GM21526 (cell line): ENCODE results near the gene MTRF1.

Experiments used
- ATAC-seq: cut with Tn5 transposase; IDR thresholded peaks from one replicate; pipeline ENCODE4 v1.9.1; 2021; ENCODE audit warnings: moderate library complexity; ENCODE audit not compliant: unreplicated experiment, low FRiP score

MTRF1 gene, protein sequence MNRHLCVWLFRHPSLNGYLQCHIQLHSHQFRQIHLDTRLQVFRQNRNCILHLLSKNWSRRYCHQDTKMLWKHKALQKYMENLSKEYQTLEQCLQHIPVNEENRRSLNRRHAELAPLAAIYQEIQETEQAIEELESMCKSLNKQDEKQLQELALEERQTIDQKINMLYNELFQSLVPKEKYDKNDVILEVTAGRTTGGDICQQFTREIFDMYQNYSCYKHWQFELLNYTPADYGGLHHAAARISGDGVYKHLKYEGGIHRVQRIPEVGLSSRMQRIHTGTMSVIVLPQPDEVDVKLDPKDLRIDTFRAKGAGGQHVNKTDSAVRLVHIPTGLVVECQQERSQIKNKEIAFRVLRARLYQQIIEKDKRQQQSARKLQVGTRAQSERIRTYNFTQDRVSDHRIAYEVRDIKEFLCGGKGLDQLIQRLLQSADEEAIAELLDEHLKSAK

DNA sequence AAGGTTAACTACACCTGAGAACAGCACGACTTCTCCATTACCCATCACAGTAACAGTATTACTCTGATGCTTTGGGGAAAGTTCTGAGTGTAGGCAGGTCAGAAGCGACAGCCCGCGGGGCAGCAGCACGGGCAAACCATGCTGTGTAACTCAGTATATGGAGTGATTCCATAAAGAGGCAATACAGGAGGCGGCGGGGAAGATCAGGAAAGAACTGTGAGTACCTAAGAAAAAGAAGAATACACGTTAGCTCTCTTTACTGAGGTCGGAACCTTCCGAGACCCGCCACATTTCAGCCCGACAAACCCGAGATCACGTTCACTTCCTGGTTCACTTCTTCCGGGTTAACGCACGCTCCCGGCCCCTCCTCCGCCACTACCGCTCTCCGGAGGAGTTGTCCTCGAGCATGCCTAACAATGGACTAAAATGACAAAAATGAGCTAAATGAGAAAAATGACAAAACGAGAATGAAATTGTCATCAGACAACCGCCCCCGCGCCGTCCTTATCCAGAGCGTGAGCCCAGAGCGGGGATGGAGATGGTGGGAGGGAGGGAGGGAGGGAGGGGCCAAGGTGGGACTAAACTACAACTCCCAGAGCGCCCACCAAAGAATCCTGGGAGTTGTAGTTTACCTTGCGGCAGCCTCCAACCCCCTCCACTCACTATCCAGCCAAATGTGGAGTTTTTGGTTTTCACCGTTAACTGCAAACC, at the start of gene MTRF1:
MTRF1 (minus strand) TSS at position 316 of the 711 bp plus-strand sequence. CDS start 2,669 bp downstream, outside the sequence.
- ATAC-seq = peak; percentile 87

DNA sequence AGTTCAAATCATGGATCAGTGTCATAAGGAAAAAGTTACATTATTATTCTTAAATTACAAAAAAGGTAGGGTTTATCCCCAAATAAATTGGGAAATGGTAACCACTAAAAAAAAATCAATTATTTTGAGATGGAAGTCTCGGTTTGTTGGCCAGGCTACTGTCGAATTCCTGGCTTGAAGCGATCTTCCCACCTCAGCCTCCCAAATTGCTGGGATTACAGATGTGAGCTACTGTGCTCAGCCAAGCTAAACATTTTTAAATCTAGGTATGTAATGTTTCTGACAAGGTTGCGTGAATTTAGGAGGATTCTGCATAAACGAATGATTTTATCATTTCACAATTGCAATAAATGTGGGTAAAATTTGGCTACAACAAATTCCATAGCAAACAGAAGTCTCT, 49.7 kb upstream of the MTRF1 start:
- ATAC-seq = no peak

DNA sequence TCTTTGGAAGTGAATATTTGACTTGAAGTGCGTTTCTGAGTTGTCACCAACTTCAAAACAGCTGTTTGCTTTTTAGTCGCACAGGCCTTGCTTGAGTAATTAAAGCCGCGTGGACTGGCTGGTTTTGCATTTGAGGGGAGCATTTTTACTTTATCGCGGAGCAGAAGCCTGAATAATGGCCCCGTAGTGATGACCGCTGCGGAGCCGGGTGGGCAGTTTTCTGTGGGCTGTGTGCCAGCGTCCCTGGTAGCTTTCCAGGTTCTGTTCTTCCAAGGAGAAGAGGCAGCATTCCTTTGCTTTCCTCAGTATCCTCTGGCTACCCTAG, 48.8 kb upstream of the MTRF1 start:
- ATAC-seq = peak; percentile 26

DNA sequence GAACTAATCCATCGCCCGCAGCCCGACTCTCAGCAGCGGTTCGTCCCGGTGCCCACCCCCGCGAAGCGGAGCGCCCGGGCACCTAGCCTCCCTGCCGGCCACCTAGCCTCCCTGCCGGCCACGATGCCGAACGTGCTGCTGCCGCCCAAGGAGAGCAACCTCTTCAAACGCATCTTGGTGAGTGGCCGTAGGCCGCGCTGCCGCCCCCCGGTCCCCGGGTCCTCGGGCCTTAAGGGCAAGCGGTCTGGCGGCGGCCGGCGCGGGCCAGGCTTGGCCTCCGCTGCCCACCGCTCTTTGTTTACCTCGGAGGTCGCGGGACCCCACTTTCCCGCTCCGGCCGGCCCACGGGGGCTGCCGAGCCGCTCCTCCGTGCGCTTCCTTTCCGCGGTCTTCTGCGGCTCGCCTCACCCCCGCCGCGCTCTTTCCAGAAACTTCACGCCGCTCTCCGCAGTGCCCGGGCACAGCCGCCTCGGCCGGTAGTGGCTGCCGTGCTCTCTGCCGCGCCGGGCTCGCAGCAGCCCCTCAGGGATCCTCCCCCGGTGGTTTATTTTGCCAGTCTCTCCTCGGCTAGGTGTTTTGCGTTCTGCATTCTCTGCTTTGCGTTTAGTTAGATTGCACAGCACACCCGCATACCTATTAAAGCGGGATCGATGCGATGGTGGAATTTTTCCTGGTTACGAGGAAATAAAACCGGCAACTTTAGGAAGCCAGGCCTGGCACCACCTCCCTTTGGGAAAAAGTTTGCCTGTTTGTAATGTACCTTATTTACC, 48.2 kb upstream of the MTRF1 start:
- peak; percentile 55 for ATAC-seq

DNA sequence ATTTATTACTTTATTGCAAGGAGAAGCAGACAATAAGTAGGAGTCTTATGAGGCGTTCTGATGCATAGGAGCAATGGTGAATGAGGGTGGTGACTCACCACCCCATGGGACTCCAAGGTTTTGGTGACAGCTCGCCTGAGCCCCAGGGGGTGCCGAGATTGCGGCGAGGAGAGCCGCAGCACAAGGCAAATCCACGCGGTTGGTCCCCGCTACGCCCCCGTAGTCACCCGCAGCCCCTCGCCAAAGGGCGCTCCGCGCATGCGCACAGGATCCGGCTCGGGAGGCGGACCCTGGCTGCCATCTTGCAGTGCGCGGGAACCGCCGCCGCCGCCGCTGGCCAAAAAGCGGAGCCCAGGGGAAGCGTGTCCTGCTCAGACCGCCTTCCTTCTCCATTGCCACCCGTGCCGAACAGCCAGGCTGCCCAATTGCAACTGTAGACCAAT, 47.6 kb upstream of the MTRF1 start, which contains the start of gene NAA16:
NAA16 (plus strand) TSS at position 305 of the 443 bp plus-strand sequence. CDS start 262 bp downstream, outside the sequence.
- ATAC-seq = peak; percentile 60

DNA sequence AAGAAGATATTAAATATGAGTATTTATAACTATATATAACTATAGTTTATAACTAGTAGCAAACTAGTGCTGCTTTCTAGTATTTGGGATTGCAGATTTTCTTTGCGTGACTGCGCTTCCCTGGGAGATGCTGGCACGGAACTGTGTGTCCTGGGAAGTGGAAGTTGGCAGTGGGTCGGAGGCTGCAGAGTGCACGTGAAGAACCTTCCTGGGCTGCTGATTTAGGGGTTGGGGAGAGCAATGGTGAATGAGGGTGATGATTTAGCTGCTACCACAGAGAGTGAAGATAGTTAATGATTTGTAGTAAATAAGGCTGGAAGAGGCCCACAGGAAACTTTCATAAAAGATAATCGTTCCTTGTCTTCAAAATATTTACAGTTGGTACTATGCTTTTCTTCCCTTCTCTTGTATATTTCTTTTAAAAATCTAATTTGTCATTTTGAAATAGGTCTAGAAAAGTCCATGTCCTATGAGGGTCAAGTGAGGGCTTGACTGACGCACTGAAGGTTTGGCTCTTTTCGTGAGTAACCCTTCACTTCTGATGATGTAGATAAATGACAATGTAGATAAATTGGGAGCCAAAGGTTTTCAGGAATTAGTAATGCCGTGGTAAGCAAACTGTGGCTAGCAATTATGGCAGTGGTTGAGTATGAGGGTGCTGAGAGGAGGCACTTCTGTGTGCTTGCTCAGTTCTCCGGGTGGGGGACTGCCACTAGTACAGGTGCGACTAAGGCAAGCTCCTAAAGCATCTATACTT, 44.7 kb upstream of the MTRF1 start:
- ATAC-seq = no peak

DNA sequence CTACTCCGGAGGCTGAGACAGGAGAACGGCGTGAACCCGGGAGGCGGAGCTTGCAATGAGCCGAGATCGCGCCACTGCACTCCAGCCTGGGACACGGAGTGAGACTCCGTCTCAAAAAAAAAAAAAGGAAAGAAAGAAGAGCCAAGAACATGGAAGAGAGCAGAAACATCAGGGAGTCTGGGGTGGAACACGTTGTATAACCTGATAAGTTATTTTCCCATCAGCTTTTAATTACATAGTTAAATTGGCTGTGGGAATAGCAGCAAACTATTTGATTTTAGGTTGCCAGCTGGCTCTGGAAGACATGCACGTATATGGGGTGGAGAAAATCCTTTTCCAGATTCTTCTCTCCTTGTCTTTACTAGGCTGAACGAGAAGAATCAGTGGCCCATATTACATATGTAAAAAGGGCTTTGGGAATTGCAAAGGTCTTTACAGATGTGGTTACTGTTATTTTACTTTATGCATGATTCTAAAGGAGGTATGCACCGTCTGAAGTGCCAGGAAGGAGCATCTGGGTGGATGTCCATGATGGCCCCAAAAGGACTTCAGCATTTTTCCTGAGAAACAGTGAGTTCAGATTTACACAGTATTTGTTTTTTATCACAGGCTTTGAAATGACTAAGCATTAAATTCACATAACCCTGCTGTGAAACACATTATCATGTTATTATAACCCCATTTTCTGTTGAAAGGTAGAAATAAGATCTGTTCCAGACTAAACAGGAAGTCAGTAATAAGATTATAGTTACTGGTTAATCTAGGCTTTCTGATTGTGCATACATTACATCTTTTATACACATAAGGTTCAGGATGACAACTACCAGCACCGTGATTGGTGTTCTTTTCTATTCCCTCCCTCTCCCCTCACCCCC, 43.1 kb upstream of the MTRF1 start:
- no peak for ATAC-seq

DNA sequence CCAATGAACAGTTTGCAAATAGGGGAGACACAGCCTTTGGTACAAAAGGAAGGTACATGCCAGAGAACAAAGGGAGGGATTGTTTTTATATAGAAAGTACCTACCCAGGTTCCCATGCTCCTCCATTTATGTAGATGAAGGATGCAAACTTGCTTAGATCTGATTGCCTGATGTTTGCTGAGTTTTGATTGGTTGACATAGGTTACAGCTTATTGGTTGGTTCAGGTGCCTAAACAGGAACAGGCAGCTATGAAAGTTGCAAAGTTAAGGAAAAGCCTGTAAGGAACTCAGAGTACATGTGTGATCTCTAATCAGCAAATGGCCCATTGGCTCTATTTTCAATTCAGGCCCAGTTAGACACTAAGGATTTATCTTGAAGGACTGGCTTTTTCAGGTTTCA, 41.2 kb upstream of the MTRF1 start:
- ATAC-seq = no peak

DNA sequence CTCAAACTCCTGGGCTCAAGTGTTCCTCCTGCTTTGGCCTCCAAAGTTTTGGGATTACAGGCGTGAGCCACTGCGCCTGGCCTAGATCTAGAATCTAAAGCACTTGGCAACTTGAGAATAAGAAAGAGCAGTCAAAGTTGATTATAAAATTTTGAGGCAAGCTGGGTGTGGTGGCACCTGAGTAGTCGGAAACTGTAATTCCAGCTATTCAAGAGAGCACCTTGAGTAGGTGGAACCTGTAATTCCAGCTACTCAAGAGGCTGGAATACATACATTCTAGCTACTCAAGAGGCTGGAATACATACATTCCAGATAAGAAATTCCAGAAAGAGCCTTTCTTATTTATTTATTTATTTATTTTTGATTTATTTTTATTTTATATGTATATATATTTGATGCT, 39.4 kb upstream of the MTRF1 start:
- ATAC-seq = no peak

DNA sequence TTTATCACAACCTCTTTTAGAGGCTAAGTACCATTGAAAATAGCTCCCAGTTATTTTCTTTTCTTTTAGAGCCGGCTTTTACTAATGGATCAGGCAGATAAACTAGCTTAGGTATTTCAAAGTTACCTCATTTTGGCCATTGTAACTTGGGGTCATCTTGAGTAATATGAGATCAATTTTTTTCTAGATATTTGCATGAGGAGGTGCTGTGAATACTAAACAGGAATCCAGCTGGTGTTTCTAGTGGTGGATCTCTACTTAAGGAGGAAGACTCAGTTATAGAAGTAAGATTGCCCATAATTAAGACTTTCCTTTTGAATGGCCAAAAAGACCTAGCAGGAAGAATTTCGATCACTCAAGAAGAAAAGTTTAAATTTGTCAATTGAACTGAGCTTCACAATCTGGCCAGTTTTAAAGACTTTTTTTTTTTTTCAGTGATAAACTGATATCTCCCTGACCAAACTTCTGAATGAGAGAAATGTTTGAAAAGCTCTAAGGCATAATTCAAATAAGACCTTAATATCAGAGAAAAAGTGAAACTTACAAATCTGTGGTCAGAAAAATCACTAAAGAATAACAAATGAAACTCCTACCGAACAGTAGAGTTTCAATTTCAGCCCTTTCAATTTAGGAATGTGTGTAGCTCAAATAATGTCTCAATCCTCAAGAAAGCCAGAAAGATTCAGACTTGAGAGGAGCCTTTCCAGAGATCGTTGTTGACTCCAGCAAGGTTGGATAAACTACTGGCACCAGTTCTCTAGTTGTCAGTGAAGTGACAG, 36.1 kb upstream of the MTRF1 start:
- no peak for ATAC-seq

DNA sequence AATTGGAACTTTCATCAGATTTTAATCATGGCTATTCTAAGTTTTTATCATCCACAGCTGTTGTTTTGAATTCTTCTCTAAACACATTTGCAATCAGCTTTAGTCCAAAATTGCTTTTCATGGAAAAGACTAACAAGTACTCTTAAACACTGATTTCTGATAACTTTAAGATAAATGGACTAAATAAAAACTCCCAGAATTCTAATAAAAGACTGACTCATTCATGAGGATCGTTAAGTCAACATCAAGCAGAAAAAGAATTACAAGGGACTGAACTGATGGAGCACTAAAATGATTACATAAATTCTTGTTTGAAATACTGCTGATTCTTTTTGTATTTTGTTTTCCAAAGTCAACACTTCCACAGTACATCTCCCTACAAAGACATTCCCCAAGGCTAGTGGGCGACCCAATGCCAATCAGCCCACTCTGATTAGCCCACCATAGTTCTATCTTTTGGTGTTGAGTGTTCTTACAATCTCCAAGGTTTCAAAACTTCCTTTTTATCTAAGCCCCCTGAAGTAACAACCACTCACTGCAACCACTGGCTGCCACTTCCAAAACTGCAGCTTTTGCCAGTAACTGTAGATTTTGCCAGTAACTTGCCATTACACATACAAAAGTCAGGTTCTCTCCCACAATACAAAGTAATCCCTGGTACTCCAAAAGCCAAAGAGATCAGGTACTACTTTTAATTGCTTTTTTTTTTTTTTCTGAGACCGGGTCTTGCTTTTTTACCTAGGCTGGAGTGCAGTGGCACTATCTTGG, 33.7 kb upstream of the MTRF1 start:
- no peak for ATAC-seq

DNA sequence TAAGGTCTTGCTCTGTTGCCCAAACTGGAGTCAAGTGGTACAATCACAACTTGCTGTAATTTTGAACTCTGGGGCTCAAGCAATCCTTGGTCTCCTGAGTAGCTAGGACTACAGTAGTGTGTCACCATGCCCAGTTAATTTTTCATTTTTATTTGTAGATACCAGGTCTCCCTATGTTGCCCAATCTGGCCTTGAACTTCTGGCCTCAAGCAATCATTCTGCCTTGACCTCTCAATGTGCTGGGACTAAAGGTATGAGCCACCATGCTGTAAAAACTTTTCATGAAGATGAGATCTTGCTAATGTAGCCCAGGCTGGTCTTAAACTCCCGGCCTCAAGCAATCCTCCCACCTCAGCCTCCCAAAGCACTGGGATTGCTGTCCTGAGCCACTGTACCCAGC, 32.6 kb upstream of the MTRF1 start:
- ATAC-seq = no peak

DNA sequence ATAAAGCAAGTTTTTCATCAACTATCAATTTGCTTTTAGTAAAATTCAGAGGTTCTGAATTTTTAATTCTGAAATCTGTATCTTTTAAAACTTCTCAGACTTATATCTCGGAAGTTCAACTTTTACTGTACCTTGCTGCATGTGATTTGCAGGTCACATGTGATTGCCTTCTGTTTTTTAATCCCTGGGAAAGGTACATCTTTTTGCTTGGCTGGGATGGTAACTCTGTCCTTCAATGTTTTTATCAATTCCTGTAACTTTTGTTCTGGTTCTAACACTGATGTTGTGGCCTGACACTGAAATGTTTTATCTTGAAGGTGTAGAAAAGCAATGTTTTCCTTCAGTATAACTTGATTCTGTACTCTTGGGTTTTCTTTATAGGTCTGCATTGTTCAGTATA, 31.5 kb upstream of the MTRF1 start:
- no peak for ATAC-seq

DNA sequence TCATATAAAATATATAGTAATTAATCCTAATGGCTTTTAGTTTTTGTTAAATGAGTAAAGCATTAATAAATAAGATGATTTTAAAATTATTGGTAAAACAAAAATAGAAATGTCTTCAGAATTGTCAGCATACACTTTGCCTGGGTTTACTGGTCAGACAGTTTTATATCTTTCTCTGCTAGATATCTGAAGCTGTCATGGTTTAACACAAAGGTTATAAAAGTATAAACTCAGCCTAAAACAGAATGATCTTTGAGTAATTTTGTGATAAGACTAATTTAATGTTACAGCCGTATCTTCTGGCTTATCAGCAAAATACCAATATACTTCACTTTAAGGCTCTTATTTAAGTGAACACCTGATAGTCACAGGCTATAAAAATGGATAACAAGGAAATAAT, 29.9 kb upstream of the MTRF1 start:
- ATAC-seq = no peak

DNA sequence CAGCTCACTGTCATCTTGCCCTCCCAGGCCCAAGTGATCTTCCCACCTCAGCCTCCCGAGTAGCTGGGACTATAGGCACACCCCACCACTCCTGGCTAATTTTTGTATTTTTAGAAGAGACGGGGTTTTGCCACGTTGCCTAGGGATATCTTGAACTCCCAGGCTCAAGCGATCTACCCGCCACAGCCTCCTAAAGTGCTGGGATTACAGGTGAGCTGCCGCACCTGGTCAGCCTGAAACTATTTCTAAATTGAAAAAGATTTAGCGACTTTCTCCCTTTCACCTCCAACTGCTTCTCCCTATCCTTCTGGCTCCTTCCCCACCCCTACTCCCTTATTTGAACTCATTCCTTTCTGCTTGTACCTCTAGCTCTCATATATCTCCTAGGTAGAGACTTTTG, 27.9 kb upstream of the MTRF1 start:
- no peak for ATAC-seq

DNA sequence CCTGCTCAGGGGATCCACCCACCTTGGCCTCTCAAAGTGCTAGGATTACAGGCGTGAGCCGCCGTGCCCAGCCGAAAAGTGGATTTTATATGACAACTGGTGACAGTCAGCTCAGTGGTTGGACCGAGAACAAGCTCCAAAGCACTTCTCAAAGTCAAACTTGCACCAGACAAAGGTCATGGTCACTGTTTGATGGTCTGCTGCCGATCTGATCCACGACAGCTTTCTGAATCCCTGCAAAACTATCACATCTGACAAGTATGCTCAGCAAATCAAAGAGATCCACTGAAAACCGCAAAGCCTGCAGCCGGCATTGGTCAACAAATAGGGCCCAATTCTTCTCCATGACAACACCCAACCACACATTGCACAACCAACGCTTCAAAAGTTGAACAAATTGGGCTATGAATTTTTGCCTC, 26.1 kb upstream of the MTRF1 start:
- ATAC-seq = no peak

DNA sequence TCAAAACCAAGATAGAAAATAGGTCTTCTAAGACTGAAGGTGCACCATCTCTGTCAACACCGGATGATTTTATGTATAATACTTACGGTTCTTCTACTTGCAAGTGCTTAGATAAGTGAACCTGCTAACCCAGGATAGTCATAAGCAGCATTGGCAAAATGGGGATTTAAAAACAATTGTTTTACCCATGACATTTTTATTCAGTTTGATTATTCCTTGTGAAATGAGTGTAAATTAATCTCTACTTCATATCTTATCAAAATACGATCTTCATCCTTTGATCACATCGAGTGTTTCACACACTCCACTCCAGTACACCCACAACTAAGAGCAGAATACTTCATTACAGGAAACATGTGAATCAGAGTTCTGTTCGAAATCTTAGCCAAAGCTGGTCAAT, 23.0 kb upstream of the MTRF1 start:
- ATAC-seq = no peak
